DMS 273 (cell line): ENCODE results near the gene FBLIM1.

Experiments used
- DNase-seq: peaks from one replicate; lab custom pipeline; 2025; ENCODE audit not compliant: unreplicated experiment; lab: John Stamatoyannopoulos, UW

FBLIM1 gene

GRCh38 chr1:15730936-15731335 is 27.7 kb upstream of the FBLIM1 start:
- no peak for DNase-seq

GRCh38 chr1:15731735-15732685 is 26.6 kb upstream of the FBLIM1 start:
- DNase-seq, result no peak

GRCh38 chr1:15732686-15733081 is 25.9 kb upstream of the FBLIM1 start:
- DNase-seq, result no peak

- DNase-seq, result peak; percentile 30
These were observed 25.3 kb upstream of the FBLIM1 start for GRCh38 chr1:15733218-15733725.

- no peak for DNase-seq
These were observed 24.8 kb upstream of the FBLIM1 start for GRCh38 chr1:15733726-15734226.

GRCh38 chr1:15734296-15734695 is 24.3 kb upstream of the FBLIM1 start:
- no peak for DNase-seq

- no peak for DNase-seq
These were observed 23.7 kb upstream of the FBLIM1 start for GRCh38 chr1:15734901-15735300.

- no peak for DNase-seq
These were observed 23.1 kb upstream of the FBLIM1 start for GRCh38 chr1:15735304-15736037.

- peak; percentile 89 for DNase-seq
These were observed 22.3 kb upstream of the FBLIM1 start, which contains the start of gene SLC25A34 for GRCh38 chr1:15736038-15736891. SLC25A34 (plus strand) TSS chr1:15736258; CDS start chr1:15736486, 228 bp downstream.

GRCh38 chr1:15736892-15737261 is 21.7 kb upstream of the FBLIM1 start:
- DNase-seq, result no peak

- DNase-seq, result no peak
These were observed 21.0 kb upstream of the FBLIM1 start for GRCh38 chr1:15737324-15738319.

- no peak for DNase-seq
These were observed 20.0 kb upstream of the FBLIM1 start for GRCh38 chr1:15738416-15739113.

GRCh38 chr1:15739259-15739658 is 19.3 kb upstream of the FBLIM1 start:
- no peak for DNase-seq

GRCh38 chr1:15739745-15740144 is 18.9 kb upstream of the FBLIM1 start:
- DNase-seq, result no peak

- peak; percentile 91 for DNase-seq
These were observed 17.4 kb upstream of the FBLIM1 start for GRCh38 chr1:15740924-15741850.

- DNase-seq, result no peak
These were observed 16.2 kb upstream of the FBLIM1 start, which contains the start of gene TMEM82 for GRCh38 chr1:15742339-15742801. TMEM82 (plus strand) TSS chr1:15742499; CDS start chr1:15742560, 61 bp downstream.

- DNase-seq, result no peak
These were observed 14.4 kb upstream of the FBLIM1 start for GRCh38 chr1:15744122-15744679.
